Measurements from ENCODE around the gene SP140.

SP140 gene

GRCh38 chr2:230306474-230306873 is 80.9 kb downstream of the SP140 start (continued):
- TF ChIP-seq ZNF274 (IDR thresholded peaks at IDR 0.05; ENCODE audit: low read length), result no peak
- TF ChIP-seq ZNF274 (tag by site-specific recombination; IDR thresholded peaks at IDR 0.05; ENCODE audit: borderline replicate concordance), result no peak
- TF ChIP-seq SP2 (tag by site-specific recombination; IDR thresholded peaks at IDR 0.05), result no peak
- TF ChIP-seq ZNF580 (tag by site-specific recombination; IDR thresholded peaks at IDR 0.05), result no peak
- TF ChIP-seq ZNF449 (tag by site-specific recombination; IDR thresholded peaks at IDR 0.05), result no peak
- no peak for TF ChIP-seq ZNF324 (tag by site-specific recombination; IDR thresholded peaks at IDR 0.05)
- TF ChIP-seq ZNF221 (tag by site-specific recombination; IDR thresholded peaks at IDR 0.05; ENCODE audit: borderline replicate concordance), result no peak
- TF ChIP-seq, protein P1, sequence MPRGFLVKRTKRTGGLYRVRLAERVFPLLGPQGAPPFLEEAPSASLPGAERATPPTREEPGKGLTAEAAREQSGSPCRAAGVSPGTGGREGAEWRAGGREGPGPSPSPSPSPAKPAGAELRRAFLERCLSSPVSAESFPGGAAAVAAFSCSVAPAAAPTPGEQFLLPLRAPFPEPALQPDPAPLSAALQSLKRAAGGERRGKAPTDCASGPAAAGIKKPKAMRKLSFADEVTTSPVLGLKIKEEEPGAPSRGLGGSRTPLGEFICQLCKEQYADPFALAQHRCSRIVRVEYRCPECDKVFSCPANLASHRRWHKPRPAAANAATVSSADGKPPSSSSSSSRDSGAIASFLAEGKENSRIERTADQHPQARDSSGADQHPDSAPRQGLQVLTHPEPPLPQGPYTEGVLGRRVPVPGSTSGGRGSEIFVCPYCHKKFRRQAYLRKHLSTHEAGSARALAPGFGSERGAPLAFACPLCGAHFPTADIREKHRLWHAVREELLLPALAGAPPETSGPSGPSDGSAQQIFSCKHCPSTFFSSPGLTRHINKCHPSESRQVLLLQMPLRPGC (tag by site-specific recombination; IDR thresholded peaks at IDR 0.05), result no peak

- Histone ChIP-seq H3K9me3 (ENCODE audit: control insufficient read depth, insufficient read depth, low read depth, low read length) (no peaks in the 10 kb centered on the region), H3K27ac (ENCODE audit: extremely low read depth, low read depth, low read length) (no peak overlapping the region), H3K36me3 (ENCODE audit: control insufficient read depth in 2 of 2, insufficient read depth in 1 of 2, low read length in 2 of 2) (no peaks in the 10 kb centered on the region), H3K4me1 (ENCODE audit: control insufficient read depth, insufficient read depth, low read length) (no peaks in the 10 kb centered on the region), H3K4me3 (ENCODE audit: low read depth, low read length) (no peak overlapping the region)
- TF ChIP-seq ZNF157 (tag by site-specific recombination; IDR thresholded peaks at IDR 0.05), result no peak
- TF ChIP-seq ZNF792 (tag by site-specific recombination; IDR thresholded peaks at IDR 0.05), result no peak
- no peak for TF ChIP-seq ZNF398 (tag by site-specific recombination; IDR thresholded peaks at IDR 0.05)
- no peak for TF ChIP-seq KLF10 (tag by site-specific recombination; IDR thresholded peaks at IDR 0.05)
- TF ChIP-seq MEIS1 (CRISPR knock-in tag; IDR thresholded peaks at IDR 0.05; ENCODE audit: borderline replicate concordance), result no peak
- TF ChIP-seq ZNF670 (tag by site-specific recombination; IDR thresholded peaks at IDR 0.05; ENCODE audit: low read depth), result no peak
- no peak for TF ChIP-seq PRDM2 (tag by site-specific recombination; IDR thresholded peaks at IDR 0.05; ENCODE audit: borderline replicate concordance)
- TF ChIP-seq, protein P2, sequence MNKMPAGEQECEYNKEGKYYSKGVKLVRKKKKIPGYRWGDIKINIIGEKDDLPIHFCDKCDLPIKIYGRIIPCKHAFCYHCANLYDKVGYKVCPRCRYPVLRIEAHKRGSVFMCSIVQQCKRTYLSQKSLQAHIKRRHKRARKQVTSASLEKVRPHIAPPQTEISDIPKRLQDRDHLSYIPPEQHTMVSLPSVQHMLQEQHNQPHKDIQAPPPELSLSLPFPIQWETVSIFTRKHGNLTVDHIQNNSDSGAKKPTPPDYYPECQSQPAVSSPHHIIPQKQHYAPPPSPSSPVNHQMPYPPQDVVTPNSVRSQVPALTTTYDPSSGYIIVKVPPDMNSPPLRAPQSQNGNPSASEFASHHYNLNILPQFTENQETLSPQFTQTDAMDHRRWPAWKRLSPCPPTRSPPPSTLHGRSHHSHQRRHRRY (tag by site-specific recombination; IDR thresholded peaks at IDR 0.05), result no peak
- TF ChIP-seq ZNF549 (tag by site-specific recombination; IDR thresholded peaks at IDR 0.05), result no peak
- TF ChIP-seq ZNF248 (tag by site-specific recombination; IDR thresholded peaks at IDR 0.05), result no peak
- no peak for TF ChIP-seq ZNF155 (tag by site-specific recombination; IDR thresholded peaks at IDR 0.05)
- TF ChIP-seq, protein P3, sequence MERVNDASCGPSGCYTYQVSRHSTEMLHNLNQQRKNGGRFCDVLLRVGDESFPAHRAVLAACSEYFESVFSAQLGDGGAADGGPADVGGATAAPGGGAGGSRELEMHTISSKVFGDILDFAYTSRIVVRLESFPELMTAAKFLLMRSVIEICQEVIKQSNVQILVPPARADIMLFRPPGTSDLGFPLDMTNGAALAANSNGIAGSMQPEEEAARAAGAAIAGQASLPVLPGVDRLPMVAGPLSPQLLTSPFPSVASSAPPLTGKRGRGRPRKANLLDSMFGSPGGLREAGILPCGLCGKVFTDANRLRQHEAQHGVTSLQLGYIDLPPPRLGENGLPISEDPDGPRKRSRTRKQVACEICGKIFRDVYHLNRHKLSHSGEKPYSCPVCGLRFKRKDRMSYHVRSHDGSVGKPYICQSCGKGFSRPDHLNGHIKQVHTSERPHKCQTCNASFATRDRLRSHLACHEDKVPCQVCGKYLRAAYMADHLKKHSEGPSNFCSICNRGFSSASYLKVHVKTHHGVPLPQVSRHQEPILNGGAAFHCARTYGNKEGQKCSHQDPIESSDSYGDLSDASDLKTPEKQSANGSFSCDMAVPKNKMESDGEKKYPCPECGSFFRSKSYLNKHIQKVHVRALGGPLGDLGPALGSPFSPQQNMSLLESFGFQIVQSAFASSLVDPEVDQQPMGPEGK (tag by site-specific recombination; IDR thresholded peaks at IDR 0.05), result no peak
- TF ChIP-seq ZSCAN16 (tag by site-specific recombination; IDR thresholded peaks at IDR 0.05), result no peak
- no peak for TF ChIP-seq ZNF76 (tag by site-specific recombination; IDR thresholded peaks at IDR 0.05; ENCODE audit: borderline replicate concordance, low read depth)
- ChIA-PET POLR2A (no interaction called here), CTCF (interaction anchor here (0.6 kb wide), 1 partner anchor 1204 kb away, joined by 3 read pairs; no protein-coding TSS in a partner anchor)
Observed at GRCh38 chr2:230307485-230307884, 81.9 kb downstream of the SP140 start.
